Stimulated activated CD8-positive, alpha-beta memory T cell treated with anti-CD3 and anti-CD28 coated beads, Interleukin-2, amount 100 ng/mL, for 48 hours (primary cell): ENCODE results near the gene THRB.

Source experiments
- DNase-seq, 2 donors: peaks; one replicate each; pipeline ENCODE4 v3.0.0-alpha.2; 2020; ENCODE audit warnings: low read depth in 2 of 2

THRB gene

DNA sequence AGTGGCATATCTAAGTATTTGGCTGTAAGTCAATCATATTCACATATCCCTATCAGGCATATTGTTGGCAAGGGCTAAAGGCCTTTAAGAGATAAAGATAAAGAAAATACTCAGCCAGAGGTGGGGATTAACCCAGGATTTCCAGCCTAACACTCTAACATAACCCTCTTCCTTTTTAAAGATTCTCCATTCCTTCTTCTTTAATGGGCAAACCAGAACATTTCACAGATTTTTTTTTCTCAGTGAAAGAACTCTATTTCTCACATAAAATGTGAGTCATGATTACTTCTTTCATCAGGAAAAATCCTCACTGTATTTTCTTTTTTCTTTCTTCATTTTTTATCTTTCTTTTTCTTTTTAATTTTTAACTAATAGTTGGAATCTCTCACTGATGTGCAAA, 349.2 kb downstream of the THRB start:
- DNase-seq, result no peak

DNA sequence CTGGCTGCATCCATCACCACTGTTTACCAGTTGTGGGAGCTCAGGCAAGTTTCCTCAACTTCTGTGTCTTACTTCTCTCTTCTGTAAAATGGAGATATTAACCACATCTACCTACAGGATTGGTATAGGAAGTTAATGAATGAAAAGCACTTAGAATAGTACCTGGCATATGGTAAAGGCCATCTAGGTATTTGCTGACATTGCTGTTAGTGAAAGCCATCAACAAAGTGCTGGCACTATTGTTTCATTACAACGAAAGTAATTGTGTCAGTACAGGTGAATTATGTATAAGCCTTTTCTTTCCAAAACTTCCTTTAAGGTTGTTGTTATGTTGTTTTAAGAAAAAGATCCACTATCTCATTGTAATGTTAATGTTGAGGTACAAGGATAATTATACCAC, 352.5 kb downstream of the THRB start:
- DNase-seq, result no peak

DNA sequence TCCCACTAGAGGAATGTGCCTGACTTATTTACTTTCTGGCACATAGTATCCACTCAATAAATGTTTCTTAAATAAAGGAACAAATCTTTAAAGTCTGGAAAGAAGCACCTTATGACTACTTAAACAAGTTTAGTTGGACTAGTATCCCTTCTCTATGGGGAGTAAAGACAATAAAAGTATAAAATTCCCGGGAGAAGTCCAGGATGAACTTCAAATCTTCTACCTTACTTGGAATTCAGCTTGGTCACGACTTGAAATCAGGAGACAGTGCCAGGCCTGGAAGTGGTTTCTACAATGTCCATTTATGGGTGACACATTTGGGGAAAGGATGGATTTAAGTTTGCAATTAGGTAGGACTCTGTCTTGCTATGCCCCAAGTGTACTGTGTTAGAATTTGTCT, 353.1 kb downstream of the THRB start:
- no peak for DNase-seq

DNA sequence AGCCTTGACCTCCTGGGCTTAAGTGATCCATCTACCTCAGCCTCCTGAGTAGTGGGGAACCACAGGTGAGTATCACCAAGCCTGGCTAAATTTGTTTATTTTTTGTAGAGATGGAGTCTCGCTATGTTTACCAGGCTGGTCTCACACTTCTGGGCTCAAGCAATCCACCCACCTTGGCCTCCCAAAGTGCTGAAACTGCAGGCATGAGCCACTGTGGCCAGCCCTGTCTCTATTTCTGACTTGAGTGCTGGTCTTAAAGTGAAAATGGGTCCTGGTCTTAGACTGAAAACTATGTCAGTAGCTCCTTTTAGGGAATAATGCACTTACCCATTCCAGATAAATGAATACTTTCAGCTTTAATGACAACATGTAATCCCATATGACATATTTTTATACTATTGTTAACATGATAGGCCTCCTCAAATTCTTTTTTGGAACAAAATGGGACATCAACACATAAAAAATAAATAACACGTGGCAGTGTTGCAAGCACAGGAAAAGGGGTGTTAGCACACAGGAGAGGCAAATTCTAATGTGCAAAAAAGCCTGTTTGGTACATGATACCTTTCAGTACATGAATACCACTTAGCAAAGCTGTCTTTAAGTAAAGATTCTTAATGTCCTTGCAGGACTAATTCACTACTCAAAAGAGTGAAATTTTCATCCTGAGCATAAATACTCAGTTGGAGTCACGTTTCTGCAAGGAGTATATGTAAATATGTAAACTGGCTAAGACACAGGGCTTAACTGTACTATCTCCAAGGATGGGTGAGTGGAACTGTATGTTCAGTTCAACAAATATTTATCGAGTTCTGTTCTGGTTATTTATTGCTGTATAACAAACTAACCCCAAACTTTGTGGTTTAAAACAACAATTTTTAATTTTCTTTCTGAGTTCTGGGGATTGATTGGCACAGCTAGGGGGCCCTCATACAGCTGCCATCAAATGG, 354.9 kb downstream of the THRB start:
- no peak for DNase-seq

DNA sequence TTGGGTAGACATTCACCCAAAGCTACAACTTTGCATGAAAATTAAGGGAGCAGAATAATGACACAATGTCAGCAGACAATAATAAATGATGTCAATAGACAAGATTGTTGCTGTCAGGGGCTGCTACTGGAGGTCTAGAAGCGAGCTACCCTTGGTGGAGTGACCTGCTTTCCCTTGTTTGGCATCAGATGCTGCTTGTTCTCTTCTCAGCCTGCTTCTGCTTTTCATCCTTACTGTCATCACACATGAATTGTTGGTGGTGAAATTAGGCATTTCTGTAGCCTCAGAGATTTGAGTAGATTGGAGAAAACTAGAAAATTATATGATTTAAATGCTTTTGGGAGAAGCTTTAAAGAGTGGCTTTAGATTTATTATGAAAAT, 355.8 kb downstream of the THRB start:
- no peak for DNase-seq

DNA sequence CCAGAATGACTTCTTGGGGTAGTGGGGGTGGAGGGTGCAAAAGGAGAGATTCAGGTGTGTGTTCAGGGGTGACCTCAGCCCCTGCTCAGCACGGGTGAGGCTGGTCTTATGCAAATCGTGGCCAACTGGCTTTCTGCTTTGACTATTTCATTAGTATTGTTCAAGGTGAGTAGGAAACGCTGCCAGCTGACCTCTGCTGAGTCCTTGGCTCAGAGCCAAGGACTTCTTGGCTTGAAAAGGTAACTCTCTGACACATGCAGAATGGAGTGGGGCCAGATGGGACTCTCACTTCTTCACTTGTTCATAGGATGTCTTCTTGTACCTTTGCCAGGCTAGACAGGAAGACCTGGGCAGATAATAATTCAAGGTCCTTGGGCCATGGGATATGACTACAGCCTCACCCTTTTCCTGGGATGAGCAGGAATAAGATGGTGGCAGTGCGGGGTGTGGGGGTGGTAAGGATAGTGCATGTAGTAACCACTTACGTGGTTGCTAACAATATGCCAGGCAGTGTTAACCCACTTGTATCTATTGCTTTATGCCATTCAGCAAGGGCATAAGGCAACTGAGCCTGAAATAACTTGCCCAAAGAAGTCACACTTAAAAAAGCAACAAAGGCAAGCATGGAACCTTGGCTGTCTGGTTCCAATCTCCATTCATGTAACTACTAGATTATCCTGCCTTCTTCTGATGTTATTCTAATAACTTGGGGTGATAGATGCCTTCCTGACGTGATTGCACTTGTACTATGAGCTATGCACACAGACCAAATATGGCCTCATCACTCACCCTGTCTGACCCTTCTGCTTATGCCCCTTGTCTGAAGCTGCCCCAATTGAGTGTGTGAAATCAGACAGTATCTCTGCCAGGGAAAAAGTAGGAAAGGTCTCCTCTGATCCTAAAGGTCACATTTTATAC, 356.4 kb downstream of the THRB start:
- DNase-seq, result no peak

DNA sequence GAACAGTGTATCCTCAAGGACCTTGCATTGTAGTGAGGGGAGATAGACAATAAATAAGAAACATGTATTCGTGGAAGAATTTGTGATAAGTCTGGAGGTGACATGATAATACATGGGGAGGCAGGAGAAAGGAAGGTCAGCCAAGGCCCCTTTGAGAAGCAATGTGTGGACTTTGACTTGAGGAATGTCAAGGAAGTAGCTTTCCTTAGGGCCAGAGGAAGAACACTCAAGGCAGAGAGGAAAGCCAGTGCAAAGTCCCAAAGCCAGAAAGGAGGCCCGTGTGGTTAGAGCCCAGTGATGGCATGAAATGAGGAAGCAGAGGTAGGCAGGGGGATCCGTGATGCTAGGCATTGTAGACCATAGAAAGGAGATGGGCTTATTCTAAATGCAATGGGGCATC, 357.3 kb downstream of the THRB start:
- no peak for DNase-seq

DNA sequence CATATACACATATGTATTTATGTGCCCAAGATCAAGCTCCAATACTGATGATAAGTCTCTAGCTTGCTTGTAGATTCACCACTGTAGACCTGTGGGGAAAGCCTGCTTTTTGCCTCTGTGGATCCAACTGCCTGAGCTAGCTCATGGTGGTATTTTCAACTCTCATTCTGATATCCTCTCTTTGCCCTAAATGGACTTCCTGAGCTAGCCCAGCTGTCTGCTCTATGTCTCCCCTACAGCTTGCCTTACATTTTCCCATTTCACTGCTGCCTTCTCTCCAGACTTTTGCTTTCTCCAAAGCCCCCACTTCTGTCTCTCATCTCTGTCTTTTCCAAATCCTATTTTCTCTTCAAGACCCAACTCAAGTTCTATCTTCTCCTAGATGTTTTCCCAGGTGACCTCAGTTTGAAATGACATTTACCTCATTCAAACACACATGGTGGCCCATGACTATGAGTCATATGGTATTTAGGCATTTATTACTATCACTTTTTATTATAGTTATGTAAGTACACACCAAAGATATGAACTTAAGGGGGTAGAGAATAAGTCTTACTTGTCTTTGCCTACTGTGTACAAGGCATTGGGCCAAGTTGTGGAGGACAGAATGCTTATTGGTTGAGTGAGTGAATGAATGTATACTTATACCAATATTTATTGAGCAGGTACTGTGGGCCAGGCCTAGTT, 357.9 kb downstream of the THRB start:
- DNase-seq, result no peak

DNA sequence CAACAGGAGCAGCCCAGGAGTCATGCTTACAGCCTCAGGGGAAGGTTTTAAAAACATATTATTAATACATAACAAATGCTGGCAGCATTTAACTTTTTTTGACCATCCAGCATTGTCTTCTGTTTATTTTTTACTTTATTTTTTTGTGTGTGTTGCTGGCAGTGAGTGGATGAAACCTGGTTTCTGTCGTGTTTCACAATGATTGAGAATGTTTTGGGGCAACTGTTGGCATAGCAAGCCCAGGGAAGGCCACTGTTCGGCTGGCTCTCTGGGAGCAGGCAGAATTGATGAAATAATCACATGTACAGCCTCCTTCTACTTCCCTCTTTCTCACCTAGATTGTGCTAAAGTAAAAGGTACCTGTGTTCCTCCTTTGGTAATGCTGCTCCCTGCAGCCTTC, 359.4 kb downstream of the THRB start:
- DNase-seq, result no peak

DNA sequence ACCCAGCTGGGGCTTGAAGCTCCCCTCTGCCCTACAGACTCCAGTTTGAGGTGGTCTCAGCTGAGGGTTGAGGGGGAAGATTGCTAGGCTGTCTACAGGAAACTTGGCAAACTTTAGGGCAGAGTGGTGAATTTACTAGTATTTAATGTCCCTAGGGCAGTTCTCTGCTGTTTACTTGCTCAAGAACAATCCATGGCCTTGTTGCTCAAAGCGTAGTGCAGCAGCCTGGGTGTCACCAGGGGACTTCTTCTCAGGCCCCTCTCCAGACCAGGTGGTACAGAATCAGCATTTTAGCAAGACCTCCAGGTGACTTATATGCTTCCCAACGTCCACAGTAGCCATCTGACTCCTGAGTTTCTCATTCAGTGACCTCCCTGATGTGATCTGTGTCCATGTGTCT, 360.7 kb downstream of the THRB start:
- DNase-seq, result no peak

DNA sequence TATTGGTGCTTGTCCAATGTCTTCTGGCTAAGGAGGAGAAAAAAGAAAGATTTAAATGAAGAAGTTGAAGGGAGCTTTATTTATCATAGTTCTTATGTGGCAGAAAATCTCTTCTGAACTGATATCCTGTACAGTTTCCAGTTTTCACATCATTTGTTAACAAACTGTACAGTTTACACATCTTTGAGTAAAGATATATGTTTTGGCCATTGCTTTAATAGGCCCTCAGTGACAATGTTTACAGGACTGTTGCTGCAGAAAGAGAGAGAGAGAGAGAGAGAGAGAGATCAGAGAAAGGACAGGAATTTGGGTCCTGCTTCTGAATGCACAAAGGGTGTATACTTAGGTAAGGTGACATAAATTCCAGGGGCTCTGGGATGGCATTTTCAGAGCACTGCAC, 361.2 kb downstream of the THRB start:
- DNase-seq, result no peak

DNA sequence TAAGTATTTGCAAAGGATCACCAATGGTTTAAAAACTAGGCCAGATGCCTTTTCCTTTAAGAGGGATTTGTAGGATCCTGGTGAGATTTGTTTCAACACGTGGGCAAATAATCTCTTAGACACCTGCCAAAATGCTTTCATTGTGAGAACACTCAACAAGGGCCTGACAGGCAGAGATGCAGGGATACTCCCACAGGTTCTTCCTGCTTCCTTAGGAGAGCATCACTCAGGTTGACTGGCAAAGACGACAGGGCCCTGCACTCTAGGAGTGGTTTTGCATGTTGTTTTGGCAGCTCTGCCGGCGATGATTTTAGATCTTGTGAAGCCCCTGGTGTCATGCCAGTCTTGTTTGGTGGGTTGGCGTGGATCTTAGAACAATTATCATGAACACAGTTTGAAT, 365.1 kb downstream of the THRB start:
- DNase-seq, result no peak

DNA sequence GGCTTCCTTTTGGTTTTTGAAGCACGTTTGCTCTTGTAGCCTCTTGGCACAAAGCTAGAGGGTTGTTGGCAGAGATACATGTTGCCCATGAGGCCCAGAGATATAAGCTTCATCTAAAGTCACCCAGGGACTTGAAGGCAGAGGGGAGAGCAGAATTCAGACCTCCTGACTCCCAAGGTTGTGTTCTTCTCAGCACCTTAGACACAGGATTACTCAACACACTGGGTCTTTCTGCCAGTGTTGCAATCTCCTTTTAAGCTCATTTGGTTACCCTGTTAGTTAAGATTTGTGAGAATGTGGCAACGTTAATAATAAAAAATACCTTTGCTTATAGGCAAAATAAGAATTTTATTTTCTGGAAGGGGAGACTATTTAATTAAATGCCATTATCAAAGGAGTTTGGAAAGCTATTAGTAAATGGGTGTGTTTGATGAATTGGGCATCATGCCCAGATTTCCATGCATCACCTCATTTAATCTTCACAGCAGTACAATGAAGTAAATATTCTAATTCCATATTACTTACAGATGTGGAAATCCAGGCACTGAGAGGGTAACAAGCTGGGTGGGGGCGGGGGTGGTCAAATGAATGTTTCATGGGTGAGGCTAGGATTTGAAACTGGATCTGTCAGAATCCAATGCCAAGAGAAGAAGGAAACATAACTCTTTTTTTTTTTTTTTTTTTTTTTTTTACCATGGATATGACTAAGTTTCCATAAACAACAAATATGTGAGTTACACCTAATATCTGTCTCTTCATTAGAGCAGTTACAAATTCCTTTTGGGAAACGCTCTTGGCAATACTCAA, 366.2 kb downstream of the THRB start:
- no peak for DNase-seq

DNA sequence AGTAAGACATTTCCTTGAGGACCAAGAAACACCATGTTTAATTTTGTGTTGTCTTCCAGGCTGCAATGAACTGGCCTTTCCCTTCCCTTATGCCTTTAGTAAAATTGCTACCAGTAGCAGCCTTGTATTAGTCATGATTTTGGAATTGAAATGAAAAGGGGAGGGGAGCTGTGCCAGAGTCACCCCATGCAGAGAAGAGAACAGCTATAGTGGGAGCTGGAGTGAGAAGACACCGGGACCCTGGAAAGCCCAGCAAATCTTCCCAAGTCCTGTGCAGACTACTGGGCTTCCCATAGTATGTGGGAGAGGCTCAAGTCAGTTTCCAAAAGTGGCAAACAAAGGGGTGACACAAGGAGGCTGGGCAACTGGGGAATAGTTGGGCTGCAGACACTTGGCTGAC, 371.1 kb downstream of the THRB start:
- DNase-seq, result no peak

DNA sequence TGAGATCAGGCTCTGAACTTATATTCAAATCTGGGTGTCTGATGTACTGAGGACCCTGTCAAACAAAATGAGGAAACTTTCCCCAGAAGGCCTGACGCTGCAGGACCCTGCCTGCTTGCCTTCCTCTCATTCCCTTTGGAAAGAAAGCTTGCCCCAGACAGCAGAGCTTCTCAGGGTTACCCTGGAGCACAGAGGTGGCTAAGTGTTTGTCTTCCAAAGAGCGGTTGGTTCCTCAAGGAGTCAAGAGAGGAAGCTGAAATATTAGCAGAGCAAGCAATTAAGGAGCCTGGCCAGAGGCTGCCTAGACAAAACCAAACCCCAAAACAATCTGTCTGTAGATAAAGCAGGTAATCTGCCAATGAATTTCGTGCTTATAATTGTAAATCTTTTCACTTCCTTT, 374.2 kb downstream of the THRB start:
- DNase-seq, result no peak

DNA sequence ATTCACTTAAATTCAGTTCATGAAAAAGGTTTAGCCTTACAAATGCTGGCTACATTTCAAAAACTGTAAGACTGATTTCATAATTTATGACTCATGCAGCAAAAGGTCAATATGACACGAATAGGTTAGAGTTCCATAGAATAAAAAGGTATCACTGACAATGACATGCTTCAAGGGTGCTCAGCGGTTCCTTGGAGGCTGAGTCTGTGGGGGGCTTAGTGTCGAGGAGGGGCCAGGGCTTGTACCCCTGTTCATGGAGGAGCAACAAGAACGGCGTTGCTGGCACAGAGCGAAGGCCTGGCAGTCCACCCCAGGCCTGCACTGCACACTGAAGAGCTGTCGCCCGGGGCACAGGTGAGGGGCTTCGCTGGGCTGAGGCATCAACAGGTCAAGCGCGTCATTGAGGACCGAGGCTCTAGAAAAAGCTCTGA, 375.3 kb downstream of the THRB start:
- DNase-seq, result no peak

DNA sequence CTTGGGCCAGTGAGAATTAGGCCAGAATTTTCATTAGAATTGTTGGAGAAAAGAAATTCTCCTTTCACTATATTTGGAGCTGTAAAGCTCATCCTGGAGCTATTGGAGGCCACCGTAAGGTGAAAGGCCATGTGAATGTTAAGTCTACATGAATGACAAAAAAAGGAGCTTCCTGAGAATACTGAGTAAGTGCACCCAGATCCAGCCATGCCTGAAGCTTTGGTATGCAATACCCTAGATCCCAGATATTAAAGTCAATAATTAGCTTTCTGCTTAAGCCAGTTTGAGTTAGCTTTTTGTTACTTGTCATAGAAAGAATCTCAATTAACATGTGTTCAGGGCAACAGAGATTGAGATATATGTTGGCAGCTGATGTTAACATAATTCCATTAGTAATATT, 377.1 kb downstream of the THRB start:
- no peak for DNase-seq

DNA sequence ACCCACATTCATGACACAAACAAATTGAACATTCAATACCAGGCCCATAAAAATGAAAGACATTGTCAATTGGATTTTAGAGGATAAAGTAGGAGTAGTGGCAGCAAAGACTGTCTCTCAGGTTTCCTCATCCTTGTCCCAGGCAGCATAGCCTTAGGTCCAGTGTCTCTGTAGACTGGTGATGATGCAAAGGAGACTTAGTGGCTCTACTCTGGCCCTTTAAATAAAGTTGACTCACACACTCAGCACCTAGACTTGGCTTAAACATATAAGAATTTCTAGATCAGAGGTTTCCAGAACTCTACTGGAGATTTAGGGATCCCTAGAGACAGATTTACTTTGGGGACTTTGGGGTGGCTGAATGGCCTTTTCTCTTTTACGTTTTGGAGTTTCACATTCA, 382.9 kb downstream of the THRB start:
- DNase-seq, result no peak

DNA sequence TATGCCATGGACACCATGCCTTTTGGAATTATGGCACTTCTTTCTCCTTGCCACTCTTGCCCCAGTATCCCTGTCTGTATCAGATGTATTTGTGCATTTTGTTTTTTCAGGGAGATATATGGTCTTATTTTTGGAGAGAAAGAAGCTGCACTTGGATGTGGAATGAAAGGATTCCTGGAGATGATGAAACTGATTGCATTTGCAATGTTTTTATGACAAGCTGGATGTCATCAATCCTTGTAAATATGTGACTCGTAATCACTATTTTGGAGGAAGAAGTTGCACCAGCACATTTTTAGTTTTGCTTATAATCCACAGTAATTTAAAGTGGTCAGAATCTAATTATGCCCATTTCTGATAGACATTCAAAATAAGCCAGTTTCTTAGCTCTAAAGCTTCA, 384.6 kb downstream of the THRB start:
- DNase-seq, result no peak

DNA sequence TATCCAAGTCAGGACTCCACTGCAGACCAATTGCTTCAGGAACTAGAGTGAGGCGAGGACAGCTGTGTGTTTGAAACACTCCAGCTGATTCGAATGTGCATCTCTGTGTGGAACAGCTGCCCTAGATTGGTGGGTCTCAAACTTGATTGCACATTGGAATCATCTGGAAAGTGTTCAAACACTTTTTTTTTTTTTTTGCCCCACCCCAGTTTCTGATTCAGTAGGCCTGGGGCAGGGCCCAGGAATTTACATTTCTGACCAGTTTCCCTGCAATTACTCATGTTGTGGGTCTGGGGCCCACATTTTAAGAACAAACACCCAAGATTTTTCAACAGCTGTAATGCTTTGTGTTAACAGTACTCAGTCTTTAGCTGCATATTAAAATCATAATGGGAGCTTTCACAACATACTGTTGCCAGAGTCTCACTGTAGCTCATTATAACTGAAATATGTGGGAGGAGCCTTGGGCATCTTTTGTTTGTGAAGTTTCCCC, 392.9 kb downstream of the THRB start:
- DNase-seq, result no peak

DNA sequence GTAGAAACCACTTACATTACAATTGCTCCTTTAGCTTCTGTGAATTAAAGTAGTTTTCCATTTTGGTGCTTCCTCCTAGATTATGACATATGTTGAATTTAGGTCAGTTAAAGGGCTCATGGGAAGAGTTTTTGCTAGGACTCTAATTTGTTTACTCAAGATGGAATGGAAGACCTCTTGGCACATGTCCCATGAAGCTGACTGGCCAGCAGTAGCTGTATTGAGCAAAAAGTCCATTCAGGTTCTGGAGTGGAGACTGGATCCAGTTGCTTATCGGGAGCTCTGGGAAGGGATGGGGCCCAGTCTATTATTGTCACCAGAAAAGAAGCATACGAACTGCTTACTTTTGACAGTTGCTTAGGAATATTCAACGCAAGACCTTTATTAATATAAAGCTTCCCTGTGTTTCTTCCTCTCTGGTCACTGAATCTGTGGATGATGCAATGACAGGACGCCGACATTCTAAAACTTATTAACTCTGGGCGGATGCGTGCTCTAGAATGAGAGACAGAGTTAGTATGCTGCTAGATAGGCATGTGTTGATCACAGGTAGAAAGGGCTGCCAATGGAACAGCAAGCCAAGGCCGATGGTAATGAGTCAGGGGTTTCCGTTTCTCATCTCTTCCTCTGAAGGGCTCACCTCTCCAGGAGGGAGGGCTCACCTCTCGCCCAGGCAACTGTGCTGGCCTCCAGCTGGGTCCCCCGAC, 393.8 kb downstream of the THRB start:
- no peak for DNase-seq
